GM18867 (cell line): ENCODE measurements around the gene STAT3.
"Not testable (repeated sequence)": the region's sequence is repeated elsewhere in the genome, so short reads cannot be mapped to it uniquely, and the experiment has no call there.

ENCODE experiments used
- ATAC-seq: cut with Tn5 transposase; IDR thresholded peaks from one replicate; pipeline ENCODE4 v1.9.1; 2021; ENCODE audit warnings: mild to moderate bottlenecking, moderate library complexity; ENCODE audit not compliant: unreplicated experiment

STAT3 gene

DNA sequence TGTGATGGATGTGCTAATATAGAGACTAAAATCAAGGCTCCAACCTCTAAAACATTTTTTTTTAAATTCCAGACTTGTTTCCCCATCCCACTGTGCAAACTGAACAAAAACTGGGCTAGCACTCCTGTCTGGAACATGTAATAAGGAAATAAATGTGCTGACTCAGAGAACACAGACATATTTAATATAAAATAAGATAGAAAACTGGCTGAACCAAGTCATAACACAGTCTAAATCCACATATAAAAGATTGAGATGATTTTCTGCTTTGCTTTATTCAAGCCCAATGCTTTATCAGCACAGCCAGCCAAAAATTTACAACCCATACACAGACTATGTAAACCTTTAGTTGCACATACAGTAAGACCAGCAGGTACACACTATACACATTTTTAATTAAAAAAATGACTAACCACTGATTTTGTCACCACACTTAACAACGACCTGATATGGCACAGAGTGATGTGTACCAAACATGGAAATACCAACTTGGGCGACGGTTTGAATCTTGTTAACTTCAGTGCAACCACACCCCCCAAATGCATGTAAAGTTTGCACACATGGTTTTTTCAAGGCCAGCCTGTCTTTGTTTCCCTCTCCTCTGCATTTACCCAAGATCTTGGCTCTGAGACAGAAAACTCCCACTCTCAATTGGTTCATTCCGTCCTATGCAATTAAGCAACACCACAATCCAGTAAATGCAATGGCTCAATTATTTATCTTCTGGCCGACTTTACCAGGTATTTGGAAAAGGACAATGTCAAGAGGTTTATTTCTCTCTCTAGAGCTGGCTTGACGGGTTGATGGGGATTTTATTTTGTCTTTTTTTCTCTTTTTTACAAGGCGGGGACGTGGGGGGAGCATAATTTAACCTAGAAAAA, 1.2 kb downstream of the STAT3 start:
- ATAC-seq, result no peak

DNA sequence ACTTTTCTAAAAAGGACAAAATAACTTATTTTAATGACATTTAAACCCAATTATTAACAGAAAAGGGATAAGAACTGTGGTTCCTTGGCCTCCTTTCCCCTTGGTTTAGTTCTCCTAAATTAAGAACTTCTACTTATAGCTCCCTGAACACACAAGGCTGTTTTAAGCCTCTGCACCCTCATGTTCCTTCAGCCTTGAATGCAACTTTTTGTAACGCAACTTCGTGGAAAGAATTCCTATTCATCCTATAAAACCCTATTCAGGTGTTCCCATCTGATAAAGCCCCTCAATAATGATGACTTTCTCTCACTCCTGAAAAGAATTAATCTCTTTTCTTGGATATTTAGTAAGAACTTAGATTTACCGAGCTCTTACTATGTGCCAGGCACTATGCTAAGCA, 6.3 kb downstream of the STAT3 start:
- no peak for ATAC-seq

DNA sequence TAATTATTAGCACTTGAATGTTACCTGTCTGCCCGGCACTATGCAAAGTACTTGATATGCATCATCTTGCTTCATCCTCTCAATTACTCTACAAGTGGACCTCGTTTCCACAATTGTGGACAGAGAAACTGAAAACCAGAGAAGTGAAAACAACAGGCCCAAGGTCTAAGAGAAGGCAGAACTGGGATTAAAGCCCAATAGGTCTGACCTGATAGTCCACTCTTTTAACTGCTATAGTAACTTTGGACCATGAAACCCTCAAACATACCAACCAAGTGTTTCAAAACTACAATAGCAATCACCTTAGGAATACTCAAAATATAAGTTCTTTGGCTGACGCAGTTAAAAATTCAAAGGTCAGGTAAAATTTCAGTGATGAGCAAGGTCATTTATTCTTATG, 7.3 kb downstream of the STAT3 start:
- ATAC-seq, result no peak

DNA sequence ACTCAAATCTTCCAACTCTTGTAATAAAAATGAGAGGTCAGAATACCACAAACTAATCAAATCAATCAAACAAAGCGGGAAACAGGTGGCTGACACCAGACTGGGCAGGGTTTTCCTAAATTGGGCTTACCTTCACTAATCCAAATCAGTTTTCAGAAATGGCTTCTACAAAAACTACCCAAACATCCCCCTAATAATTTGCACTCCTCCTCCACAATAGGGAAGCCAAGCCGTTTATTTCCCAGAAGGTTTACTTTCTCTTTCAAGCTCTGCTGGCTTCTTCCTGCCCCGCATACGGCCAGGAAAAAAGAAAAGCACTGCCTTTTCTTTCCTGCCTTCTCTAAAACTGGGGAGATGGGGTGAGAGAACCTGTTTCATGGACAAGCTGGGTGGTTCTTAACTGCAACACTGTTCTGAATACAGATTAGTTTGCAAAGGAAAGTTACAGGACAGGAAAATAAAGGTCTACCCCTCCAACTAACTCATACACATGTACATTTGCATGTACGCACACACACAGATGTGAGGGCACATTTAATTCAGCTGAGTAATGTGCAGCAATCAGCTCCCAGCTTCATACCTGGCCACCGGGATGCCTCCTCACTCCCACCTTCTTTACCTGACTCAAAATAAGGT, 9.2 kb downstream of the STAT3 start:
- ATAC-seq, result no peak

DNA sequence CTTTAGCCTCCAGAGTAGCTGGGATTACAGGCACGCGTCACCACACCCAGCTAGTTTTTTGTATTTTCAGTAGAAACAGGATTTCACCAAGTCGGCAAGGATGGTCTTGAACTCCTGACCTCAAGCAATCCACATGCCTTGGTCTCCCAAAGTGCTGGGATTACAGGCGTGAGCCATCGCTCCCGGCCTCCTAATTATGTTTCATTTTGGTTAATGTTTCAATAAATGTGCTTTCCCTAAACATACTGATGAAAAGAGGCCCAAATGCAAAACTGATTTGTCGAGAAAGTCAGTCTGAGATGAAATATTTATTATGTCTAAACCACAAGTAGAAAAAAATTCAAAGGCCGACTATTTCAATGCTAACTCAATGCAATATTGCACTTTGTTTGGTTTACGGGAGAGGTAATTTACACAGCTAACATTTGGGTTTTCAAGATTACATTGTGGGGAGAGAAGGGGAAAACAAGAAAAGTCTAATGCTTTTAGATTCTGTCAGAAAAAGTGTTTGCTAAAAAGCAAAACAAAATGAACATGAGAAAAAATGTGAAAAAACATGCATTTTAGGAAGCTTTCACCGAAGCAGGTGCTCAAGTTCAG, 9.8 kb downstream of the STAT3 start:
- ATAC-seq, result no peak

DNA sequence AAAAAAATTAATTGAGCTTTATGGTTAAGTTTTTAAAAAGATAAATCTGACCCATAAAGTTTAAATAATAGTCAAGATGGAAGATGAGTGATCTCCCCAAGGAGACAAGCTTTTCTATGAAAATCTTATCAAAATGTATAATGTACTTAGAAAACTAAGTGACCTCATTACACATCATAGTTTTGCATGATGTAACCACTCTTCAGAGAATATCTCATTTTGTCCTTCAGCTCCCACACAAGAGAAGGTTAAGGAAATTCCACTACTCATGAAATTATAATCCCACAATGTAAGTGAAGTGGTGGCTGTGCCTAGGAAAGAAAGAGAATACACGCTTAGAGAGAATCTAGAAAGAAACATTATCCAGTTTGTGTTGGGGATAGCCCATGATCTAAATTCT, 14.3 kb downstream of the STAT3 start:
- no peak for ATAC-seq

- no peak for ATAC-seq
Measured at GRCh38 chr17:42372142-42372541, 16.1 kb downstream of the STAT3 start.

GRCh38 chr17:42368797-42369561, 19.3 kb downstream of the STAT3 start:
- ATAC-seq, result not testable (repeated sequence)

DNA sequence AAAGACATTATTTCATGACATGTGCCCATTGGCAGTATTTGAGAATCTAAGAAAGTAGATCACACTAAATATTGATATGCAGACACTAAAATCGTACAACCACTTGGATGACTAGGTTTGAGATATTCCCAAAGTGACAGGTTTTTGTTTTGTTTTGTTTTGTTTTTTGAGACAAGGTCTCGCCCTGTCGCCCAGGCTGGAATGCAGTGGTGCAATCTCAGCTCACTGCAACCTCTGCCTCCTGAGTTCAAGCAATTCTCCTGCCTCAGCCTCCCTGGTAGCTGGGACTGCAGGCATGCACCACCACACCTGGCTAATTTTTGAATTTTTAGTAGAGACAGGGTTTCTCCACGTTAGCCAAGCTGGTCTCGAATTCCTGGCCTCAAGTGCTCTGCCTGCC, 19.9 kb downstream of the STAT3 start:
- ATAC-seq, result not testable (repeated sequence)

- ATAC-seq, result not testable (repeated sequence)
Measured at GRCh38 chr17:42366176-42367023, 21.8 kb downstream of the STAT3 start.

DNA sequence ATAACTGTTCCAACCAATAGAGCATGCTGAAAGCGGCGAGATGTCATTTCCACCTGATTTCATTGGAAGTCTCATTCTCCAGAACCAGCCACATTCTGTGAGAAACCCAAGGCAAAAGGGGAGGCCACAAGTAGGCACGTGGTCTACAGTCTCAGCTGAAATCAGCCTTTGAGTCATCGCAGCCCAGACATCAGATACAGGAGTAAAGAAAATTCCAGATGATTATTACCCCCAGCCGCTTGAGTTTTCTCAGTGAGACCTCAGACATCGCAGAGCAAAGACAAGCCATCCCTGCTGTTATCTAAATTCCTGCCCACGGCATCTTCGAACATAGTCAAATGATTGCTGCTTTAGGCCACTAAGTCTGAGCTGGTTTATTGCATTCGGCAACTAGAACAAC, 23.1 kb downstream of the STAT3 start:
- no peak for ATAC-seq

- ATAC-seq, result no peak
Measured at GRCh38 chr17:42363767-42364585, 24.3 kb downstream of the STAT3 start.

- ATAC-seq, result no peak
Measured at GRCh38 chr17:42363231-42363630, 25.0 kb downstream of the STAT3 start.

DNA sequence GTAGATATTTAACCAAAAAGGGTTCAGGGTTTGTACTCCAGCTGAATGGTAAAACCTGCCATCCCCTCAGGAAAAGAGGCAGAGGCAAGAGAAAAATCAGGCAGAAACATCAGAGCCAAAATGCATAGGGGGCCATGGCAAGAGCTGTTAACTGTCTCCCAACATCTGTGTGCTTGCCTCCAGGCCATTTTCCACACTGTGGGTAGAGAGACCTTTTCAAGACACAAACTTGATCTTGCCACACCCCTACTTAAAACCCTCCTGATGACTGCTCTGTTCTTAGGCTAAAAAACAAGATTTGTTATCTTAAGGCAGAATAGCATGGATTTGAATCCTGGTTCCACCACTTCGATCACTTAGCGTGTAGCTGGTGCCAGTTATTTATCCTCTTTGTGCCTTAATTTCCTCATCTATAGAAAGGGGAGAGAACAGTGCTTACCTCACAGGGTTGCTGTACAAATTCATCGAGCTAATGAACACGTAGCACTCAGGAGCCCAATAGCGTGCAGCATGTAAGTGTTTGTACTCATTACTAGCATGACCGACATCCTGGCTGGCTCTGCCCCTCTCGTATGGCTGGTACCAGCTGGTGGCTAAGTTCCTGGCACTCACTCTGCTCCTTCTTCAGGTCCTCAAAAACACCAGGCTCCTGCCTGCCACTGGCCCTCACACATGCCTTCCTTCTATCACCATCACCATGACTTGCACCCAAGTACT, 25.8 kb downstream of the STAT3 start:
- no peak for ATAC-seq

DNA sequence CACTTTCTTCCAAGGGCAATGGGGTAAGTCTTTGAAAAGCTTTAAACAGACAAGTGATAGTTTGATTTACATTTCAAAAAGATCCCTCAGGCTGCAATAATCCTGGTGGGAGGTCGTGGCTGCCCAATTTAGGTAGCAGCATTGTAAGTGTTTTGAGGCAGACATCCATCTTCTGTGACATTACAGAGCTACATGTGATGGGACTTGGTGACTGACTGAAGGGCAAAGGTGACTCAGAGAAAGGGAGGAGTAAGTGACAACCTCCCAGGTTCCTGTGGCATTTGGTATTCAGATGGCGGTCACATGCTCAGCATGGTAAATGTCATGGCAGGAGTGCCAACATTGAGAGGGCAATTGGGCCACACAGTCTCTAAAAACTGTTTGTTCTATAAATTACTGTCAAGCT, 26.5 kb downstream of the STAT3 start:
- ATAC-seq, result no peak

GRCh38 chr17:42360388-42360787, 27.9 kb downstream of the STAT3 start:
- not testable (repeated sequence) for ATAC-seq

GRCh38 chr17:42359133-42359532, 29.1 kb downstream of the STAT3 start:
- no peak for ATAC-seq

DNA sequence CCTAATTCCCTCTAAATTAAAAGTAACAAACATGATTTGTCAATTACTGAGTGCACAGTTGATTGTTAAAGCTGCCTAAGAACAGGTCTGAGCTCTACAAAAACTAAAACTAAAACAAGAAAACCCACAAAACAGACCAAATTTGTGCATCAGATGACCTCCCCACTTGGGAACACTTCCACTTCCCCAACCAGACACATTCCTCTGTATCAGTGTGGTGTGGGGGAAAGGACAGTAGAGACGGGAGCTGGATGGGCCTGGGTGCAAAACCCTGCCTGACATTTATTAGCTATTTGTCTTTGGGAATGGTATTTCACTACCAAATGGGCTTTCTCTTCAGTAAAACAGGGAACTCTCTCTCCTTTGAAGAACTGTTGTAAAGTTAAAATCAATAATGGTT, 29.8 kb downstream of the STAT3 start:
- no peak for ATAC-seq
